ENCODE results near the gene JAGN1.
A peak's percentile ranks its signal among the peaks of the same experiment; 100 is the strongest.
"Not testable (repeated sequence)": the region's sequence is repeated elsewhere in the genome, so short reads cannot be mapped to it uniquely, and the experiment has no call there.

Gene JAGN1

DNA sequence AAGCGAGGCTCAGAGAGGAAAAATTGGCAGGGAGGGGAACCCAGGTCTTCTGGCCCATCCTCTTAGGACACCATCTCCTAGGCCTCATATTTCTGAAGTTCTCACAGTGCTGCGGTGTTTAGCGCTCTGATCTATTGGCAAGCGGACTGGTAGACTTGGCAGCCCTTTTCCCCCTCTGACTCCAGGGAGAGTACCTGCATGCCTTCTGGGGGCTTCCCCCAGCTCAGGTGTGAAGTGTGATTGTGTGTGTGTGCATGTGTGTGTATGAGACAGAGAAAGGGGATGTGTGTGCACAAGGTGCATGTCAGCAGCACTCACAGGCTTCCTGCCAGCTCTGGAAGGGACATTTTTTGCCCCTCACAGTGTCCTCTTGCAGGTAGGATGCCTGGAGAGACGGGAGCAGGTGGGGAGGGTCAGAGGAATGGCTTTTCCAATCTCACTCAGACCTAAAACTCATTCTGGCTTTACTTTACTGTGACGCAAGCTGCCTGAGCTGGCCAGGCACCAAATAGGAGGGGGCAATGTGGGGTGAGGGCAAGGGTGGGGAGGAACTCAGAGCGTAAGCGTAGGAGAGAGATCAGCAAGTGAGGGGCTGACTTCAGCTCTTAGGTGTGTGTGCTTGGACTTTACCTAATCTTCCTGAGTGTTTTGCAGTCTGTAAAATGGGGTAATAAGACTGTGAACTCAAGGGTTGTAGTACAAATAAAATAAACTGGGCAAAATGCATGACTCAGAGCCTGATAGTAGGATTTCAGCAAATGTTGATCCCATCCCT is 8.2 kb downstream of the JAGN1 start:
- Mint-ChIP-seq H3K9me3 (peaks cover 3% of the 10 kb centered on the region), H3K36me3 (ENCODE audit: low read depth) (peaks cover 29% of the 10 kb centered on the region), H3K27me3 (no peaks in the 10 kb centered on the region), H3K27ac (peak overlapping the region; percentile 4), H3K4me1 (ENCODE audit: low read depth) (peaks cover 64% of the 10 kb centered on the region), H3K4me3 (no peak overlapping the region)
- DNase-seq, result no peak

DNA sequence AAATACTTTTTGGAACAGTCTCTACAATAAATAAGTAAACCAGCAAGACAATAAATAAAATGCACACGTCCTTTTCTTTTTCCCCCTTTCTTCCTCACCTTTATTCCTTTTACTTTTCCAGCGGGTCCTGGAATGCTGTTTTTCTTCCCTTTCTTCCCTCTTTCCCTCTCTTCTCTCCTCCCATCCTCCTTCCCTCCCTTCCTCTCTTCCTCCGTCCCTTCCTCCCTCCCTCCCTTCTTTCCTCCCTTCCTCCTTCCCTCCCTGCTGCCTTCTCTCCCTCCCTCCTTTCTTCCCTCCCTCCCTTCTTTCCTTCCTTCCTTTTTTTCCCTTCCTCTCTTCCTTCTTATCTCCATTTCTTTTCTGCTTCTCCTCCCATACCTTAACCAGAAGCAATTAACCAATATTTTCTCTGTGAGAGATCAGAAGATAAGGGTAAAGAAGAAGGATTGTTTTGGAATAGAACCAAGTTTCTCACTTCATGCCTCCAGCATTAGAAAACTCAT is 8.9 kb downstream of the JAGN1 start:
- DNase-seq, result no peak
- Mint-ChIP-seq H3K4me1 (ENCODE audit: low read depth) (peaks cover 61% of the 10 kb centered on the region), H3K36me3 (ENCODE audit: low read depth) (peaks cover 22% of the 10 kb centered on the region)

DNA sequence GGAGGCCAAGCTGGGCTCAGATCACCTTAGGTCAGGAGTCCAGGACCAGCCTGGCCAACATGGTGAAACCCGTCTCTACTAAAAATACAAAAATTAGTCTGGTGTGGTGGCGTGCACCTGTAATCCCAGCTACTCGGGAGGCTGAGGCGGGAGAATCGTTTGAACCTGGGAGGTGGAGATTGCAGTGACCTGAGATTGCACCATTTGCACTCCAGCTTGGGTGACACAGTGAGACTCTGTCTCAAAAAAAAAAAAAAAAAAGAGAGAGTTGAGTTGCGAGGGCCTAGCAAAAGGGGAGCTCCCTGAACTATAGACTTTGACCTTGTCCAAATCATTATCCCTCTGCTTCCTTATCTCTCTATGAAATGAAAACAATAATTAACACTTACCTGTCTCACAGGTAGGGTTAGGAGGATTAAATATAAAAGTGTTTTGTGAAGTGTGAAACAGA is 10.6 kb downstream of the JAGN1 start:
- H3K27me3 Mint-ChIP-seq; H3K27ac Mint-ChIP-seq; H3K36me3 Mint-ChIP-seq (ENCODE audit: low read depth); H3K9me3 Mint-ChIP-seq; H3K4me3 Mint-ChIP-seq; DNase-seq: not testable (repeated sequence)
- H3K4me1 Mint-ChIP-seq (ENCODE audit: low read depth), result peaks cover 51% of the 10 kb centered on the region

More for the DNA sequence above, 8.9 kb downstream of the JAGN1 start:
- Mint-ChIP-seq H3K4me3 (no peak overlapping the region), H3K27me3 (no peaks in the 10 kb centered on the region), H3K9me3 (peaks cover 3% of the 10 kb centered on the region), H3K27ac (no peak overlapping the region)

DNA sequence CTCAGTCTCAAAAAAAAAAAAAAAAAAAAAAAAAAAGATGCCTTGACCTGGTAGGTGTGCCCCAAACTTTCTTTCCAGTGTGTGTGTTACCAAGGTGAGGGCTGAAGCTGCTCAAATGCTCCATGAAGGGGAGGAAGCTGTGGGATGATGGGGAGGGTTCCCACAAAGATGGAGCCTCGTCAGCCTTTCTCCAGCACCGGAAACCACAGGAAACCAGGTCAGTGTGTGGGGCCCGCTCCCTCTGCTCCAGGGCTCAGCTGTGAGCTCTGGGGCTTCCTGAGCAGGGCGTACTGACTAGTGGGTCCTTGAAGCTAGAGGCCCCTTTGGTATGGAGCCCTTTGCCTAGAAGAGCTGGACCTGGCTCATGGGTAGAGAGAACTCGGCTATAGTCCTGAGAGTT is 11.6 kb downstream of the JAGN1 start:
- Mint-ChIP-seq H3K27ac (peak overlapping the region; percentile 66), H3K4me3 (peak overlapping the region; percentile 62)
- no peak for DNase-seq

DNA sequence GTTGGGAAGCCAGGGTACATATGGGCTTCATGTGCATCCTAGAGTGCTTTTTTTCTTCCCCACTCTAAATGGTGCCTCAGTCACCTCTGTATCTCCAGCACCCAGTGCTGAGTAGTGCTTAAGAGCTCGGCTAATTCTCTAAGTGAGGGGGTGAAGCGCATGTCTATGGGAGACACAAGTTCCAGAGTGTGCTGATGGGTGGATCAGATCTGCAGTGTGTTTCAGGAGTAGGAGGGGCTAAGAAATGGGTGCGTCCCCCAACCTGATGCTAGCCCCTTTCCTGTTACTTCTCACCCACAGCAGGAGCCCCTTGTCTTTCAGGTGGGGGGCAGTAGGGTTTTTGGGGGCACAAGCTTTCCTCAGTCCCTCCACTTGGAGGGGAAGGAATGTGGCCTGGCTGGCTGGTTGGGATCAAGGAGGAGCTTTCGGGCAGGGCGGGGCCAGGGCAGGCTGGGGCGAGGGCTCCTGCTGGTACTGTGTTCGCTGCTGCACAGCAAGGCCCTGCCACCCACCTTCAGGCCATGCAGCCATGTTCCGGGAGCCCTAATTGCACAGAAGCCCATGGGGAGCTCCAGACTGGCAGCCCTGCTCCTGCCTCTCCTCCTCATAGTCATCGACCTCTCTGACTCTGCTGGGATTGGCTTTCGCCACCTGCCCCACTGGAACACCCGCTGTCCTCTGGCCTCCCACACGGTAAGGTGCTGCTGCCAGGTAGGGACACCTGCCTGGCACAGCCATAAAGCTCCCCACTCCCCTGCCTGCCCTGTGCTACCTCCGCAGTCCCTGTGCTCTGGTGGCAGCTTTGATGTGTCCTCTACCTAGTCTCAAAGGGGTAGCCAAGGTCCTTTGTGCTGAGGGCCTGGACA is 12.2 kb downstream of the JAGN1 start, which contains the start of gene IL17RE:
Gene IL17RE, plus strand, starts transcription at position 477 of the 866 bp plus-strand sequence. Its CDS starts 85 bp downstream, at position 562.
- peaks cover 38% of the 10 kb centered on the region for H3K4me1 Mint-ChIP-seq (ENCODE audit: low read depth)
- H3K36me3 Mint-ChIP-seq (ENCODE audit: low read depth), result no peaks in the 10 kb centered on the region
- H3K4me3 Mint-ChIP-seq, result peak within 1 kb of the TSS; percentile 62
- no peaks in the 10 kb centered on the region for H3K27me3 Mint-ChIP-seq
- DNase-seq, result peak; percentile 43
- no peaks in the 10 kb centered on the region for H3K9me3 Mint-ChIP-seq
- peak within 1 kb of the TSS; percentile 66 for H3K27ac Mint-ChIP-seq

More for the DNA sequence above, 11.6 kb downstream of the JAGN1 start:
- H3K9me3 Mint-ChIP-seq, result no peaks in the 10 kb centered on the region
- no peaks in the 10 kb centered on the region for H3K27me3 Mint-ChIP-seq
- H3K36me3 Mint-ChIP-seq (ENCODE audit: low read depth), result peaks cover 3% of the 10 kb centered on the region
- peaks cover 42% of the 10 kb centered on the region for H3K4me1 Mint-ChIP-seq (ENCODE audit: low read depth)

DNA sequence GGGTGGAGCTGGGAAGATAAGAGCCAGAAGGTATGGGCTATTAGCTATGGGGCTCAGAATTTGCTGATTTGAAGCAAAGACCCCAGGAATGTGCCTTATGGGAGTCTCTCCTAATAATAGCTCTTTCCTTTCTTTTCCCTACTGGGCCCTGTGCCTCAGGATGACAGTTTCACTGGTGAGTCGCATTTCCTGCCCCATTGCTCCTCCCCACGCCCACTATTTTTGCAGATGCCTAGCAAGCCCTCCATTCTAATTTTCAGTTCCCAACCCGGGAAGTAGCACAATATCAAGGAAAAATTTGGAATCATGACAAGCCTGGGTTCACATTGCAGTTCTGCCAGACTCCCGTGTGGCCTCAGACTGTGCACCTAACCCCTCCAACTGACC is 12.8 kb downstream of the JAGN1 start:
- DNase-seq, result no peak
- peak overlapping the region; percentile 62 for H3K4me3 Mint-ChIP-seq
- H3K36me3 Mint-ChIP-seq (ENCODE audit: low read depth), result no peaks in the 10 kb centered on the region
- H3K27me3 Mint-ChIP-seq, result no peaks in the 10 kb centered on the region
- no peaks in the 10 kb centered on the region for H3K9me3 Mint-ChIP-seq
- H3K4me1 Mint-ChIP-seq (ENCODE audit: low read depth), result peaks cover 34% of the 10 kb centered on the region
- H3K27ac Mint-ChIP-seq, result peak overlapping the region; percentile 56

DNA sequence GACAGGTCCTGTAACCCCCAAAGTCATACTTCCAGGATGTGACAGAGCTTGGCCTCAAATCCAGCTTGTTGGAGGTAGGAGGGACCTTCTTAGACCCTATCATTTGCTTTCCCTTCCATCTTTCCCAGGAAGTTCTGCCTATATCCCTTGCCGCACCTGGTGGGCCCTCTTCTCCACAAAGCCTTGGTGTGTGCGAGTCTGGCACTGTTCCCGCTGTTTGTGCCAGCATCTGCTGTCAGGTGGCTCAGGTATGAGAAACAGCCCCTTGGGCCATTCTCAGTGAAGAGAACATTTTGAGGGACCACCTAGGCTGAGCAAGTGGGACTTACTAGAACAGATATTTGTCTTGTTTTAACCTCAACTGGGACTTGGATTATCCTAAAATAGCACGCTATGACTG is 13.5 kb downstream of the JAGN1 start:
- Mint-ChIP-seq H3K27me3 (no peaks in the 10 kb centered on the region), H3K36me3 (ENCODE audit: low read depth) (no peaks in the 10 kb centered on the region), H3K9me3 (no peaks in the 10 kb centered on the region), H3K4me3 (no peak overlapping the region), H3K4me1 (ENCODE audit: low read depth) (peaks cover 28% of the 10 kb centered on the region), H3K27ac (no peak overlapping the region)
- no peak for DNase-seq

- no peak overlapping the region for H3K4me3 Mint-ChIP-seq
Measured at GRCh38 chr3:9906480-9906879, 16.1 kb downstream of the JAGN1 start.

GRCh38 chr3:9908286-9908685 is 17.9 kb downstream of the JAGN1 start:
- H3K27me3 Mint-ChIP-seq, result peaks cover 5% of the 10 kb centered on the region
- no peaks in the 10 kb centered on the region for H3K9me3 Mint-ChIP-seq
- H3K4me1 Mint-ChIP-seq (ENCODE audit: low read depth), result peaks cover 25% of the 10 kb centered on the region
- H3K36me3 Mint-ChIP-seq (ENCODE audit: low read depth), result no peaks in the 10 kb centered on the region
- no peak for DNase-seq
- no peak overlapping the region for H3K4me3 Mint-ChIP-seq
- no peak overlapping the region for H3K27ac Mint-ChIP-seq

More at GRCh38 chr3:9906480-9906879, 16.1 kb downstream of the JAGN1 start:
- no peak for DNase-seq
- Mint-ChIP-seq H3K9me3 (no peaks in the 10 kb centered on the region), H3K4me1 (ENCODE audit: low read depth) (peaks cover 33% of the 10 kb centered on the region), H3K27ac (no peak overlapping the region), H3K36me3 (ENCODE audit: low read depth) (no peaks in the 10 kb centered on the region), H3K27me3 (peaks cover 2% of the 10 kb centered on the region)

DNA sequence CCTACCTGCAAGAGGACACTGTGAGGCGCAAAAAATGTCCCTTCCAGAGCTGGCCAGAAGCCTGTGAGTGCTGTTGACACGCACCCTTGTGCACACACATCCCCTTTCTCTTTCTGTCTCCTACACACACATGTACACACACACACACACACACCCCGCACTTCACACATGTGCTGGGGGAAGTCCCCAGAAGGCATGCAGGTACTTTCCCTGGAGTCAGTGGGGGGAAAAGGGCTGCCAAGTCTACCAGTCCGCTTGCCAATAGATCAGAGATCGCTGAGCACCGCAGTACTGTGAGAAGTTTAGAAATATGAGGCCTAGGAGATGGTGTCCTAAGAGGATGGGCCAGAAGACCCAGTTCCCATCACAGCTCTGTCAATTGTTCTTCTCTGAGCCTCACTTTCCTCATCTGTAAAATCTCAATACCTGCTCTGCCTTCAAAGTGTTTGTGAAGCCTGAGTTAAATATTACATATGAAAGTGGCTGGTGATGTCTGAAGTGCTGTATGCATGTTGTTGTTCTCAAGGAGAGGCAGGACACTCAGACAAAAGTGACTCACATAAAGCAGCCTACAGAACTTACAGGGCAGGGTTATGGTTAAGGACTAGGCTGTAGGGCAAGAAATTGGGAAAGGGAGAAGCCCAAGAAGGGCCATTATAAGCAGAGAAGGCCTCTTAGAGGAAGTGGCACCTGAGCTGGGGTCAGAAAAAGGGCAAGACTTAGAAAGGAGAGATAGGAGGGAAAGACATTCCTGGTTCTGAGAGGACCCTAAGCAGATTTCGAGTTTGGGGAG is 19.0 kb downstream of the JAGN1 start:
- no peak for DNase-seq
- Mint-ChIP-seq H3K4me1 (ENCODE audit: low read depth) (peaks cover 17% of the 10 kb centered on the region), H3K4me3 (no peak overlapping the region), H3K36me3 (ENCODE audit: low read depth) (no peaks in the 10 kb centered on the region), H3K27ac (peak overlapping the region; percentile 53), H3K9me3 (no peaks in the 10 kb centered on the region), H3K27me3 (peaks cover 12% of the 10 kb centered on the region)

DNA sequence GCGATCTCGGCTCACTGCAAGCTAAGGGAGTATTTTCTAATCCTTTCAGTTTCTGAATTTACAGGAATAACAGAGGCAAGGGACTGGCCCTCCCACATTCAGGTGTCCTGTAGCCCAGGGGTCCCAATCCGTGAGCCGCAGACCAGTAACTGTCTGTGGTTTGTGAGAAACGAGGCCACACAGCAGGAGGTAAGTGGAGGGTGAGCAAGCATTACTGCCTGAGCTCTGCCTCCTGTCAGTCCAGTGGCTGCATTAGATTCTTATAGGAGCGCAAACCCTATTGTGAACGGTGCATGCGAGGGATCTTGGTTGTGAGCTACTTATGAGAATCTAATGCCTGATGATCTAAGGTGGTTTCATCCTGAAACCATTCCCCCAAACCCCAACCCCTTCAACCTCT is 21.5 kb downstream of the JAGN1 start:
- H3K27me3 Mint-ChIP-seq, result peaks cover 16% of the 10 kb centered on the region
- no peak for DNase-seq
- H3K36me3 Mint-ChIP-seq (ENCODE audit: low read depth), result no peaks in the 10 kb centered on the region
- no peak overlapping the region for H3K4me3 Mint-ChIP-seq
- peaks cover 29% of the 10 kb centered on the region for H3K4me1 Mint-ChIP-seq (ENCODE audit: low read depth)
- H3K27ac Mint-ChIP-seq, result no peak overlapping the region
- no peaks in the 10 kb centered on the region for H3K9me3 Mint-ChIP-seq

GRCh38 chr3:9912294-9912935 is 22.0 kb downstream of the JAGN1 start:
- Mint-ChIP-seq H3K27me3 (peaks cover 16% of the 10 kb centered on the region), H3K4me1 (ENCODE audit: low read depth) (peaks cover 30% of the 10 kb centered on the region), H3K27ac (no peak overlapping the region)

GRCh38 chr3:9913601-9914000 is 23.2 kb downstream of the JAGN1 start:
- no peak for DNase-seq
- no peak overlapping the region for H3K4me3 Mint-ChIP-seq
- no peak overlapping the region for H3K27ac Mint-ChIP-seq
- H3K36me3 Mint-ChIP-seq (ENCODE audit: low read depth), result no peaks in the 10 kb centered on the region
- peaks cover 16% of the 10 kb centered on the region for H3K27me3 Mint-ChIP-seq
- H3K4me1 Mint-ChIP-seq (ENCODE audit: low read depth), result peaks cover 30% of the 10 kb centered on the region
- no peaks in the 10 kb centered on the region for H3K9me3 Mint-ChIP-seq

More at GRCh38 chr3:9912294-9912935, 22.0 kb downstream of the JAGN1 start:
- no peaks in the 10 kb centered on the region for H3K36me3 Mint-ChIP-seq (ENCODE audit: low read depth)
- H3K4me3 Mint-ChIP-seq, result no peak overlapping the region
- DNase-seq, result no peak
- no peaks in the 10 kb centered on the region for H3K9me3 Mint-ChIP-seq

Measured in activated T-cell treated with anti-CD3 and anti-CD28 coated beads, Interleukin-2, amount 50 U/mL, for 24 hours (primary cell).